Sigmoid colon (tissue), 7 donors: ENCODE data around the gene RBFOX2. TPM values are rescaled to one million over a fixed set of nuclear protein-coding genes. Genes with fewer than 3 reads are reported as not detected.
A peak's percentile ranks its signal among the peaks of the same experiment; 100 is the strongest.

Experiments
- DNase-seq: peaks from one replicate; pipeline ENCODE4 v3.0.0-alpha.2; 2019
- H3K27ac ChIP-seq, 4 donors: fragments of 200-600 bp; sonication (generic); one replicate each; pipeline ENCODE4 v1.5.1; 2016 to 2019; ENCODE audit warnings: mild to moderate bottlenecking in 1 of 4
- H3K27me3 ChIP-seq, 3 donors: fragments of 200-600 bp; sonication (generic); one replicate each; pipeline ENCODE4 v1.5.1; 2019; ENCODE audit warnings: mild to moderate bottlenecking in 1 of 3
- H3K36me3 ChIP-seq, 4 donors: fragments of 200-600 bp; sonication (generic); one replicate each; pipeline ENCODE4 v1.5.1; 2016 to 2019
- H3K4me1 ChIP-seq, 4 donors: fragments of 200-600 bp; sonication (generic); one replicate each; pipeline ENCODE4 v1.5.1; 2017 to 2019
- H3K4me3 ChIP-seq, 4 donors: fragments of 200-600 bp; sonication (generic); one replicate each; pipeline ENCODE4 v1.5.1; 2017 to 2019; ENCODE audit warnings: mild to moderate bottlenecking in 2 of 4, moderate library complexity in 1 of 4
- H3K9me3 ChIP-seq, 4 donors: fragments of 200-600 bp in 3 of 4; sonication (generic) in 3 of 4; one replicate each; pipeline versions ENCODE4 v1.5.1 to v1.6.1; 2013 to 2019
- EP300 ChIP-seq, 4 donors: sonication (generic); formaldehyde crosslinking; IDR thresholded peaks; one replicate each; pipeline ENCODE4 v1.6.1; 2017; ENCODE audit warnings: antibody characterized with exemption in 4 of 4
- POLR2A ChIP-seq, 2 donors: fragments of 450-650 bp; IDR thresholded peaks; one replicate each; pipeline ENCODE4 v1.6.1; 2016; ENCODE audit warnings: antibody characterized with exemption in 2 of 2, mild to moderate bottlenecking in 2 of 2, moderate library complexity in 2 of 2
- POLR2AphosphoS5 ChIP-seq, 4 donors: sonication (generic); formaldehyde crosslinking; IDR thresholded peaks; one replicate each; pipeline ENCODE4 v1.6.1; 2017; ENCODE audit warnings: antibody characterized with exemption in 4 of 4
- WGBS, 2 donors: extraction: QIAGEN DNeasy Blood & Tissue Kit; methylation state at CpG; one replicate each; pipeline ENCODE4 v1.1.7; 2013; 5-methylcytosine and 5-hydroxymethylcytosine counted together
- intact Hi-C: fragments of 100-400 bp; cut with DNase I; formaldehyde crosslinking; loops from one replicate; pipeline ENCODE4 v1.15.1; 2023
- polyA plus RNA-seq, 3 donors: library from polyadenylated mRNA; stranded (reverse); fragments of 200-250 nt; gene quantifications; one replicate each; pipeline ENCODE4 v1.2.3, GENCODE V29; 2013
- total RNA-seq, 4 donors: library from RNA; depleted of rRNA; stranded (reverse); fragments of >200 nt; gene quantifications; one replicate each; pipeline ENCODE4 v1.1.0, GENCODE V29; 2016
- TF ChIP-seq, protein P1 (sequence below), 4 experiments: fragments of 450-650 bp in 3 of 4; fragments of 200-600 bp in 1 of 4; IDR thresholded peaks; one replicate each; pipeline ENCODE4 v1.5.1; 2016 to 2019; ENCODE audit warnings: antibody characterized with exemption in 4 of 4, mild to moderate bottlenecking in 3 of 4, moderate library complexity in 2 of 4
- donor health status: healthy with polysubstance abuse.
- donor health status: Bipolar disorder and iron deficiency.
- donor health status: healthy.

RBFOX2 gene
- total and polyA plus RNA-seq, 7 donors = 11.6 to 164 (median 138) TPM

DNA sequence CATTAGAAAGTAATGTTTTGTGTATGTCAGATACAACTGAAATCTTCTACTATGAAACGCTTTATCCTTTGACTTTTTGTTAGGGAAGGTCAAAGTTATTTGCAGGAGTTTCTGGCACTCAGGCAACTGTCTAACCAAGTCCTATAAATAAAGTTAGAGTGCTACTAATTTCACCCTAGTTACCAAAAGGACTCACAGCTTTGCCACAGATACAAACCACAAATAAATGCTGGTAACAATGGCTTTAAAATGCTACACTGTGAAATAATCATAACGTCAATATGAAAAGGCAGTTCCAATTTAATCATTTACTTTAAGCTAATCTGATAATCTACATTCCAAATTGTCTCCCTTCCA is 124.3 kb downstream of the RBFOX2 start:
- Histone ChIP-seq H3K4me1 (peaks cover 0 to 45% (median 36%) of the 10 kb centered on the region in 4 donors), H3K27me3 (no peaks in the 10 kb centered on the region), H3K36me3 (no peaks in the 10 kb centered on the region), H3K9me3 (no peaks in the 10 kb centered on the region), H3K4me3 (no peak overlapping the region), H3K27ac (peak overlapping the region in 2 of 4 donors; percentile 9 to 27)
- WGBS, 2 donors = 45 to 69% methylated on average over 2 of the region's 2 CpGs
- TF ChIP-seq EP300 (IDR thresholded peaks at IDR 0.05) (no peak), POLR2A (IDR thresholded peaks at IDR 0.05) (no peak), POLR2AphosphoS5 (IDR thresholded peaks at IDR 0.05) (no peak)
- TF ChIP-seq, protein P1, sequence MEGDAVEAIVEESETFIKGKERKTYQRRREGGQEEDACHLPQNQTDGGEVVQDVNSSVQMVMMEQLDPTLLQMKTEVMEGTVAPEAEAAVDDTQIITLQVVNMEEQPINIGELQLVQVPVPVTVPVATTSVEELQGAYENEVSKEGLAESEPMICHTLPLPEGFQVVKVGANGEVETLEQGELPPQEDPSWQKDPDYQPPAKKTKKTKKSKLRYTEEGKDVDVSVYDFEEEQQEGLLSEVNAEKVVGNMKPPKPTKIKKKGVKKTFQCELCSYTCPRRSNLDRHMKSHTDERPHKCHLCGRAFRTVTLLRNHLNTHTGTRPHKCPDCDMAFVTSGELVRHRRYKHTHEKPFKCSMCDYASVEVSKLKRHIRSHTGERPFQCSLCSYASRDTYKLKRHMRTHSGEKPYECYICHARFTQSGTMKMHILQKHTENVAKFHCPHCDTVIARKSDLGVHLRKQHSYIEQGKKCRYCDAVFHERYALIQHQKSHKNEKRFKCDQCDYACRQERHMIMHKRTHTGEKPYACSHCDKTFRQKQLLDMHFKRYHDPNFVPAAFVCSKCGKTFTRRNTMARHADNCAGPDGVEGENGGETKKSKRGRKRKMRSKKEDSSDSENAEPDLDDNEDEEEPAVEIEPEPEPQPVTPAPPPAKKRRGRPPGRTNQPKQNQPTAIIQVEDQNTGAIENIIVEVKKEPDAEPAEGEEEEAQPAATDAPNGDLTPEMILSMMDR (IDR thresholded peaks at IDR 0.05) = no peak
- DNase-seq = no peak
- intact Hi-C loops = no loop called here

DNA sequence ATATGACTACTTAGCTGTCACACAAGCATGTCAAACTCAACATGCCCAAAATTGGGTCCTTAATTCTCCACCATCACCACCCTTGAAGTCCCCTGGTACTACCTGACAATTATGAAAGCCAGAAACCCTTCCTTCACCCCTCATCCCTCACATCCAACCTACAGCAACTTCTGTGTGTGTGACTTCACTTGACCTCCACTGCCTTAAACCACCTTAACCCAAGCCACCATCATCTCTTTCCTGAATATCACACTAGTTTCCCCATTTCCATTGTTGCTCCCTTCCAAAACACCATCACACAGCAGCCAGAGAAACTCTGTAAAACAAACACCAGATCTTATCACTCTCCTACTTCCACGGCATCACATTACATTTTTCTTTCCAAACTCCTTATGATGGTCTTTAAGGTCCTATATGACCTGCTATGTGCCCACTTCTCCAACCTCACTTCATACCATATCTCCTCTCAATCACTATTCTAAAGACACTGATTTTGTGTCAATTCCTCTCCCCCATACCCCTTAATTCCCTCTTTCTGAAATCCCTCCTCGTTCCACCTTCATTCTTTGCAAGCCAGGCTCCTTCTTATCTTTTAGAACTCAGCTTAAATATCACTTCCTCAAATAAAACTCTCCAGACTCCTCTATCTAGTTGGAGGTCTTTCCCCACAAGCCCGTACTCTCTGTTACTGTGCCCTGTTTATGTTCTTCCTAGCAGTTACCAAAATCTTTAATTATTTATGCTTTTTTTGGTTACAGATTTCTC is 124.9 kb downstream of the RBFOX2 start:
- Histone ChIP-seq H3K4me3 (no peak overlapping the region), H3K9me3 (no peaks in the 10 kb centered on the region), H3K27me3 (no peaks in the 10 kb centered on the region), H3K36me3 (no peaks in the 10 kb centered on the region), H3K4me1 (peaks cover 0 to 45% (median 36%) of the 10 kb centered on the region in 4 donors), H3K27ac (peak overlapping the region in 2 of 4 donors; percentile 9 to 27)
- TF ChIP-seq POLR2A (IDR thresholded peaks at IDR 0.05) (no peak), POLR2AphosphoS5 (IDR thresholded peaks at IDR 0.05) (no peak), EP300 (IDR thresholded peaks at IDR 0.05) (no peak)
- TF ChIP-seq, protein P1 (IDR thresholded peaks at IDR 0.05) = no peak
- WGBS, 2 donors = 57 to 80% methylated on average over 3 of the region's 3 CpGs
- no peak for DNase-seq
- intact Hi-C loops = no loop called here

DNA sequence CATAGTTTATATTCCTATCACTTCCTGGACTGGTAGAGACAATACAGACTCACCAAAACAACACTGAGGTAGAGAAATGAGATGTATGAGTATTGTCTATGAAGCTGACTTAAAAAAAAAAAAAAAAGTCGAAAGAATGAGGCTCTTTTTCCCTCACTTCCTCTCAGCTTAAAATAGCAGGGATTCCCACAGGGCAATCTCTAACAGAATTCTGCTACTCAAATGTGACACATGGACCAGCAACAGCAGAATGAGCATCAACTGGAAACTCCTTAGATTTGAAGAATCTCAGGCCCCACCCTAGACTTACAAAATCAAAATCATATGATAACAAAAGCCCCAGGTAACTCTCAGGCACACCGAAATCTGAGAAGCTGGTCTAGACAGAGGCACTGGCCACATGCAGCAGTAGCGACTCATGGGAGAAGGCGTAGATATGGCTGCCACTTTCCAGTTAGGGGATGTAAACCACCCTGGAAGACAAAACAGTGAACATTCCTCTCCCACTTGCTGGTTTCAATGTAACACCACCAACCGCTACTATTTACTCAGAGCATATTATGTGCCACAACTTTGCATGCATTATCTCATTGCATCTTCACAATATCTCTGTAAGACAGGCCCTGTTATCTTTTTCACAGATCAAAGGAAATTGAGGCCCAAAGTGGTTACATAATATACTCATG is 128.0 kb downstream of the RBFOX2 start:
- H3K4me1 ChIP-seq = peaks cover 0 to 56% (median 47%) of the 10 kb centered on the region in 4 donors
- intact Hi-C loops = no loop called here
- TF ChIP-seq POLR2A (IDR thresholded peaks at IDR 0.05) = no peak
- TF ChIP-seq, protein P1 (IDR thresholded peaks at IDR 0.05) = no peak
- TF ChIP-seq POLR2AphosphoS5 (IDR thresholded peaks at IDR 0.05) = no peak
- TF ChIP-seq EP300 (IDR thresholded peaks at IDR 0.05) = no peak
- H3K36me3 ChIP-seq = no peaks in the 10 kb centered on the region
- DNase-seq = no peak
- H3K9me3 ChIP-seq = no peaks in the 10 kb centered on the region
- 71 to 79% methylated on average over 5 of the region's 5 CpGs for WGBS, 2 donors
- no peak overlapping the region for H3K4me3 ChIP-seq
- peak overlapping the region; percentile 25 to 46 (median 34) for H3K27ac ChIP-seq
- no peaks in the 10 kb centered on the region for H3K27me3 ChIP-seq

DNA sequence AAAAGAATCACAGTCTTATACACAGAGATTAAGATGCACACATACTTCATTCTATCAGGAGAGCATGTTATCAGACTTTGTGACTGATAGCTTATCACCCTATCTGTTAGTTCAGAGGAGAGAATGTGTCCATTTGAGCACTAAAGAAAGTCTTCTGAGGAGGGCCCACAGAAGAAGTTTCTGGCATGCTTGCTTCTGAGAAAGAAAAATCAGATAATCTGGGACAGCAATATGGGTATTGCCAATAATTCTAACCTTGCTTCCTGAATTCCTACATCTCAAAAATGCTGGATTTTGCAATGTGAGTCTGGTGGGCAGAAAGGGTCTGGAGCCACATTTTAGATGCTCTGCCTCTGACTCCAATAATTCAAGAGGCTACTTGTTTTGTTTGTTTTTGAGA is 128.9 kb downstream of the RBFOX2 start:
- Histone ChIP-seq H3K4me3 (no peak overlapping the region), H3K36me3 (no peaks in the 10 kb centered on the region), H3K9me3 (no peaks in the 10 kb centered on the region), H3K4me1 (peaks cover 0 to 54% (median 50%) of the 10 kb centered on the region in 4 donors), H3K27ac (peak overlapping the region in 2 of 4 donors; percentile 39 to 46), H3K27me3 (no peaks in the 10 kb centered on the region)
- no peak for TF ChIP-seq EP300 (IDR thresholded peaks at IDR 0.05)
- TF ChIP-seq, protein P1 (IDR thresholded peaks at IDR 0.05) = no peak
- no peak for TF ChIP-seq POLR2A (IDR thresholded peaks at IDR 0.05)
- no peak for TF ChIP-seq POLR2AphosphoS5 (IDR thresholded peaks at IDR 0.05)
- intact Hi-C loops = no loop called here
- no peak for DNase-seq
